ENCODE data around the gene RNU4-1. TPM values are rescaled to one million over a fixed set of nuclear protein-coding genes. Genes with fewer than 3 reads are reported as not detected.
"Not testable (repeated sequence)": the region's sequence is repeated elsewhere in the genome, so short reads cannot be mapped to it uniquely, and the experiment has no call there.

The RNU4-1 gene
- total RNA-seq, 2 donors from 2014 or later, result not detected

DNA sequence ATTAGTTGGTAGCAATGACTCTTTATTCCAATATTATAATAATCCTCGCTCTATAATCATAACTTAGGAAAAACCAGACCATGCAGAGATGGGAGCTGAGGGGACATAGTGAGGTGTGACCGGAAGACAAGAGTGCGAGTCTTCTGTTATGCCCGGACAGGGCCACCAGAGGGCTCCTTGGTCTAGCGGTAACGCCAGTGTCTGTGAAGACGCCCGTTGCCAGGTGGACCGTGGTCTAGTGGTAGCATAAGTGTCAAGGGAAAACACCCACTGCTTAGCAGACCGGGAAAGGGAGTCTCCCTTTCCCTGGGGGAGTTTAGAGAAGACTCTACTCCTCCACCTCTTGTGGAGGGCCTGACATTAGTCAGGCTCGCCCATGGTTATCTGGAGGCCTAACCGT lies 42.4 kb upstream of the RNU4-1 start:
- not testable (repeated sequence) for H3K4me3 ChIP-seq; H3K27ac ChIP-seq; H3K9me3 ChIP-seq; H3K27me3 ChIP-seq (replicated peaks; ENCODE audit: insufficient read depth); ATAC-seq (ENCODE audit: insufficient number of reproducible peaks, low FRiP score, low read depth); H3K36me3 ChIP-seq; H3K4me1 ChIP-seq (ENCODE audit: control insufficient read depth in 1 of 2, low read depth in 2 of 2); DNase-seq (ENCODE audit: low spot score)
- TF ChIP-seq, protein P1, sequence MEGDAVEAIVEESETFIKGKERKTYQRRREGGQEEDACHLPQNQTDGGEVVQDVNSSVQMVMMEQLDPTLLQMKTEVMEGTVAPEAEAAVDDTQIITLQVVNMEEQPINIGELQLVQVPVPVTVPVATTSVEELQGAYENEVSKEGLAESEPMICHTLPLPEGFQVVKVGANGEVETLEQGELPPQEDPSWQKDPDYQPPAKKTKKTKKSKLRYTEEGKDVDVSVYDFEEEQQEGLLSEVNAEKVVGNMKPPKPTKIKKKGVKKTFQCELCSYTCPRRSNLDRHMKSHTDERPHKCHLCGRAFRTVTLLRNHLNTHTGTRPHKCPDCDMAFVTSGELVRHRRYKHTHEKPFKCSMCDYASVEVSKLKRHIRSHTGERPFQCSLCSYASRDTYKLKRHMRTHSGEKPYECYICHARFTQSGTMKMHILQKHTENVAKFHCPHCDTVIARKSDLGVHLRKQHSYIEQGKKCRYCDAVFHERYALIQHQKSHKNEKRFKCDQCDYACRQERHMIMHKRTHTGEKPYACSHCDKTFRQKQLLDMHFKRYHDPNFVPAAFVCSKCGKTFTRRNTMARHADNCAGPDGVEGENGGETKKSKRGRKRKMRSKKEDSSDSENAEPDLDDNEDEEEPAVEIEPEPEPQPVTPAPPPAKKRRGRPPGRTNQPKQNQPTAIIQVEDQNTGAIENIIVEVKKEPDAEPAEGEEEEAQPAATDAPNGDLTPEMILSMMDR (IDR thresholded peaks at IDR 0.05), result peak; percentile 58

DNA sequence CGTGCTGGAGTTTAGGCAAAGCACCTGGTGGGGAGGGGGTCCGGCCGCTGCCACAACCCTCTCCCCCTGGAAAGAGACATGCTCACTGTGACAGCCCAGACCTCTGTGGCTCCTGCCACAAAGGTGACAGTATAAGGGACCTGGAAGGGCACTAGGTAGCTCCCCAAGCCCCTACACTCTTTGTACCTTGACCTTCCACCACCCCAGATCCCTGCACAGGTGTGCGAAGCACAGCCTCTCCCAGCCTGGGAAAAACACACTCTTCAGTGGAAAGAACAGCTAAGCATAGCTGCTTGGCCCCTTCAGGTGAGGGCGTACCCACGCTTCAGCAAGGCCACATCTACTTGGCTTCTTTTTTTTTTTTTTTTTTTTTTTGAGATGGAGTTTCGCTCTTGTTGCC lies 39.5 kb upstream of the RNU4-1 start:
- DNase-seq (ENCODE audit: low spot score) (no peak), ATAC-seq (ENCODE audit: insufficient number of reproducible peaks, low FRiP score, low read depth) (no peak)
- no peaks in the 10 kb centered on the region for H3K27me3 ChIP-seq (replicated peaks; ENCODE audit: insufficient read depth)
- TF ChIP-seq, protein P1 (IDR thresholded peaks at IDR 0.05), result no peak
- no peaks in the 10 kb centered on the region for H3K36me3 ChIP-seq
- no peak overlapping the region for H3K27ac ChIP-seq
- no peak overlapping the region for H3K4me3 ChIP-seq
- no peaks in the 10 kb centered on the region for H3K9me3 ChIP-seq
- no peaks in the 10 kb centered on the region for H3K4me1 ChIP-seq (ENCODE audit: control insufficient read depth in 1 of 2, low read depth in 2 of 2)

DNA sequence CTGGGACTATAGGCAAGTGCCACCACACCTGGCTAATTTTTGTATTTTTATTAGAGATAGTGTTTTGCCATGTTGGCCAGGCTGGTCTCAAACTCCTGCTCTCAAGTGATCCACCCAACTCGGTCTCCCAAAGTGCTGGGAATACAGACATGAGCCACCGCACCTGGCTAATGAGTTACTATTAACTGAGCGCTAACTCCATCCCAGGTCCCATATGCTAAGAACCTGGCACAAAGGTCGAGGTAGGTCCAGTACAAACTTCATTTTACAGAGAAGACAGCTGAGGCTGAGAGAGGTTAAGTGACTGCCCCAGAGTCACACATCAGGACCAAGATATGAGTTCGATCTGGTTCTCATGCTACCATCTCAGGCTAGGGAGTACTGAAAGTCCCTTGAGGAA lies 39.0 kb upstream of the RNU4-1 start:
- H3K27me3 ChIP-seq (replicated peaks; ENCODE audit: insufficient read depth), result no peaks in the 10 kb centered on the region
- TF ChIP-seq, protein P1 (IDR thresholded peaks at IDR 0.05), result no peak
- DNase-seq (ENCODE audit: low spot score), result no peak
- no peaks in the 10 kb centered on the region for H3K4me1 ChIP-seq (ENCODE audit: control insufficient read depth in 1 of 2, low read depth in 2 of 2)
- H3K9me3 ChIP-seq, result no peaks in the 10 kb centered on the region
- H3K27ac ChIP-seq, result no peak overlapping the region
- no peak overlapping the region for H3K4me3 ChIP-seq
- no peak for ATAC-seq (ENCODE audit: insufficient number of reproducible peaks, low FRiP score, low read depth)
- H3K36me3 ChIP-seq, result no peaks in the 10 kb centered on the region

GRCh38 chr12:120331390-120331789 lies 38.4 kb upstream of the RNU4-1 start:
- TF ChIP-seq, protein P1 (IDR thresholded peaks at IDR 0.05), result no peak
- H3K36me3 ChIP-seq, result no peaks in the 10 kb centered on the region
- DNase-seq (ENCODE audit: low spot score), result no peak
- no peak overlapping the region for H3K4me3 ChIP-seq
- no peaks in the 10 kb centered on the region for H3K27me3 ChIP-seq (replicated peaks; ENCODE audit: insufficient read depth)
- H3K9me3 ChIP-seq, result no peaks in the 10 kb centered on the region
- no peak overlapping the region for H3K27ac ChIP-seq
- H3K4me1 ChIP-seq (ENCODE audit: control insufficient read depth in 1 of 2, low read depth in 2 of 2), result no peaks in the 10 kb centered on the region
- ATAC-seq (ENCODE audit: insufficient number of reproducible peaks, low FRiP score, low read depth), result no peak

GRCh38 chr12:120328228-120328627 lies 35.2 kb upstream of the RNU4-1 start:
- DNase-seq (ENCODE audit: low spot score) (no peak), ATAC-seq (ENCODE audit: insufficient number of reproducible peaks, low FRiP score, low read depth) (no peak)
- H3K27ac ChIP-seq, result no peak overlapping the region
- no peaks in the 10 kb centered on the region for H3K9me3 ChIP-seq
- H3K4me3 ChIP-seq, result no peak overlapping the region
- H3K4me1 ChIP-seq (ENCODE audit: control insufficient read depth in 1 of 2, low read depth in 2 of 2), result no peaks in the 10 kb centered on the region
- no peaks in the 10 kb centered on the region for H3K27me3 ChIP-seq (replicated peaks; ENCODE audit: insufficient read depth)
- TF ChIP-seq, protein P1 (IDR thresholded peaks at IDR 0.05), result no peak
- H3K36me3 ChIP-seq, result no peaks in the 10 kb centered on the region
